Uterus (tissue), 2 donors: ENCODE results near the gene MAZ.
A peak's percentile ranks its signal among the peaks of the same experiment; 100 is the strongest.

ENCODE experiments used
- CTCF ChIP-seq, 4 experiments: fragments of 200-600 bp in 2 of 4; fragments of 450-650 bp in 2 of 4; sonication (generic) in 2 of 4; IDR thresholded peaks; one replicate each; pipeline ENCODE4 v1.5.1; 2016 to 2019; ENCODE audit warnings: antibody characterized with exemption in 4 of 4, mild to moderate bottlenecking in 2 of 4, moderate library complexity in 1 of 4
- POLR2A ChIP-seq, 2 donors: fragments of 450-650 bp; IDR thresholded peaks; one replicate each; pipeline ENCODE4 v1.6.1; 2016; ENCODE audit warnings: antibody characterized with exemption in 2 of 2, mild to moderate bottlenecking in 1 of 2, moderate library complexity in 1 of 2

- TF ChIP-seq CTCF (IDR thresholded peaks at IDR 0.05) (no peak), POLR2A (IDR thresholded peaks at IDR 0.05) (peak in 1 of 2 donors; percentile 34)
Measured at GRCh38 chr16:29811896-29812665, 5.8 kb downstream of the MAZ start, which contains the start of gene PRRT2.
